Prostate gland (tissue), 2 donors: Measurements from ENCODE around the gene CFAP43. TPM values are rescaled to one million over a fixed set of nuclear protein-coding genes. Genes with fewer than 3 reads are reported as not detected.

Experiments
- DNase-seq: peaks from one replicate; pipeline ENCODE4 v3.0.0-alpha.2; 2019; ENCODE audit warnings: low spot score
- H3K27ac ChIP-seq, 2 donors: fragments of 200-600 bp; sonication (generic); 2 replicates each; pipeline ENCODE4 v1.5.1; 2017 to 2019
- H3K27me3 ChIP-seq: fragments of 200-600 bp; sonication (generic); replicated peaks from 2 replicates; pipeline ENCODE4 v1.5.1; 2019; ENCODE audit not compliant: insufficient read depth
- H3K36me3 ChIP-seq, 2 donors: fragments of 200-600 bp; sonication (generic); 1 replicate in 1 of 2; 2 replicates in 1 of 2; pipeline versions ENCODE4 v1.5.1 to v1.8.1; 2017 to 2019
- H3K4me1 ChIP-seq: fragments of 200-600 bp; sonication (generic); replicated peaks from 2 replicates; pipeline ENCODE4 v1.5.1; 2019
- H3K4me3 ChIP-seq, 2 donors: fragments of 200-600 bp; sonication (generic); 2 replicates each; pipeline ENCODE4 v1.5.1; 2017 to 2019
- H3K9me3 ChIP-seq: fragments of 200-600 bp; sonication (generic); 2 replicates; pipeline ENCODE4 v1.5.1; 2017
- POLR2A ChIP-seq: fragments of 450-650 bp; IDR thresholded peaks from one replicate; pipeline ENCODE4 v1.6.1; 2016; ENCODE audit warnings: antibody characterized with exemption, mild to moderate bottlenecking
- POLR2AphosphoS5 ChIP-seq: sonication (generic); formaldehyde crosslinking; IDR thresholded peaks from one replicate; pipeline ENCODE4 v1.6.1; 2017; ENCODE audit warnings: antibody characterized with exemption
- WGBS: methylation state at CpG from one replicate; pipeline ENCODE4 v1.1.5; 2018; 5-methylcytosine and 5-hydroxymethylcytosine counted together
- intact Hi-C: fragments of 100-400 bp; cut with DNase I; formaldehyde crosslinking; loops from one replicate; pipeline ENCODE4 v1.14.2; 2022
- total RNA-seq, 2 donors: library from RNA; depleted of rRNA; stranded (reverse); fragments of >200 nt; gene quantifications; one replicate each; pipeline ENCODE4 v1.1.0, GENCODE V29; 2016
- TF ChIP-seq, protein P1 (sequence below), 4 experiments: fragments of 200-600 bp in 2 of 4; fragments of 450-650 bp in 2 of 4; sonication (generic) in 2 of 4; IDR thresholded peaks; 1 replicate in 3 of 4; 2 replicates in 1 of 4; pipeline ENCODE4 v1.5.1; 2016 to 2019; ENCODE audit warnings: antibody characterized with exemption in 4 of 4, mild to moderate bottlenecking in 2 of 4, moderate library complexity in 2 of 4

Gene CFAP43
- total RNA-seq, 2 donors from 2014 or later: 2.4 to 6.9 TPM

DNA sequence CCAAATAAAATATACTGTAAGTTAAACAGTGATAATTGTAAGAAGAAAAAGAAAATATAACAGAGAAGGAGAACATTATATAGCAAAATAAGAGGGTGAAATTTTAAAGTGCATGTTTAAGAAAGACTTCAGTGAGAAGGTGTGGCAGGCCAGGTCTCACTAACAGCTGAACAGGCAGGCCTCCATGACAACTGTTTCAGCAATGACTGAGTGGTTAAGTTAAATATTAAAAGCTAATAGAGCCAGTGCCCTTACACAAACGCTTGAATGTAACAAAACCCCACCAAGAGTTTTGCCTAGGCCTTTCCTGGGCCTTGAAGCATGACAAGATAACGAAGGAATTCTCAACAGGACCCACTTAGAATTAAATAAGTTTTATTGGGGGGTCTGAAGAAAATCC, 32.6 kb downstream of the CFAP43 start:
- 68% methylated on average over 2 of the region's 2 CpGs for WGBS
- Histone ChIP-seq H3K27me3 (no peaks in the 10 kb centered on the region), H3K4me1 (no peaks in the 10 kb centered on the region), H3K4me3 (no peak overlapping the region), H3K9me3 (no peaks in the 10 kb centered on the region), H3K36me3 (no peaks in the 10 kb centered on the region), H3K27ac (no peak overlapping the region)
- TF ChIP-seq POLR2A (no peak), POLR2AphosphoS5 (no peak)
- TF ChIP-seq, protein P1, sequence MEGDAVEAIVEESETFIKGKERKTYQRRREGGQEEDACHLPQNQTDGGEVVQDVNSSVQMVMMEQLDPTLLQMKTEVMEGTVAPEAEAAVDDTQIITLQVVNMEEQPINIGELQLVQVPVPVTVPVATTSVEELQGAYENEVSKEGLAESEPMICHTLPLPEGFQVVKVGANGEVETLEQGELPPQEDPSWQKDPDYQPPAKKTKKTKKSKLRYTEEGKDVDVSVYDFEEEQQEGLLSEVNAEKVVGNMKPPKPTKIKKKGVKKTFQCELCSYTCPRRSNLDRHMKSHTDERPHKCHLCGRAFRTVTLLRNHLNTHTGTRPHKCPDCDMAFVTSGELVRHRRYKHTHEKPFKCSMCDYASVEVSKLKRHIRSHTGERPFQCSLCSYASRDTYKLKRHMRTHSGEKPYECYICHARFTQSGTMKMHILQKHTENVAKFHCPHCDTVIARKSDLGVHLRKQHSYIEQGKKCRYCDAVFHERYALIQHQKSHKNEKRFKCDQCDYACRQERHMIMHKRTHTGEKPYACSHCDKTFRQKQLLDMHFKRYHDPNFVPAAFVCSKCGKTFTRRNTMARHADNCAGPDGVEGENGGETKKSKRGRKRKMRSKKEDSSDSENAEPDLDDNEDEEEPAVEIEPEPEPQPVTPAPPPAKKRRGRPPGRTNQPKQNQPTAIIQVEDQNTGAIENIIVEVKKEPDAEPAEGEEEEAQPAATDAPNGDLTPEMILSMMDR (IDR thresholded peaks at IDR 0.05): no peak
- DNase-seq: no peak
- intact Hi-C loops: no loop called here

DNA sequence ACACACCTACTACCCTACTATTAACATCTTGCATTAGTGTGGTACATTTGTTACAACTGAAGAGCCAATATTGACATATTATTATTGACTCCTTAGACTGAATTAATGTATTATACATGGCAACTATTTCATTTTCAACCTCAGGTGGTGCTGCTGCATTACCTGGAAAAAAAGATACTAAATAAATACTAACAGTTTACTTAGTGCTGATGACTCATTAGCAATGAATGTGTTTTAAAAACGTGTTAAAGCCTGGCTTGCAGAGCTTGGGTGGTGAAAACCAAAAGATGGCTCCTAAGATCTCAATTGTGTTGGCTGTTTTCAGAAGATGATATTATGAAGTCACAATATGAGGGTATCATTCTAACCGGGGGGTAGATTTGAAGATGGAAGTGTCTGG, 34.8 kb downstream of the CFAP43 start:
- Histone ChIP-seq H3K4me1 (no peaks in the 10 kb centered on the region), H3K27me3 (no peaks in the 10 kb centered on the region), H3K27ac (no peak overlapping the region), H3K9me3 (no peaks in the 10 kb centered on the region), H3K4me3 (no peak overlapping the region), H3K36me3 (no peaks in the 10 kb centered on the region)
- intact Hi-C loops: no loop called here
- TF ChIP-seq, protein P1 (IDR thresholded peaks at IDR 0.05): peak in 1 of 4 experiments; percentile 44
- TF ChIP-seq POLR2AphosphoS5 (no peak), POLR2A (no peak)
- DNase-seq: no peak
- WGBS: 46% methylated on average over 2 of the region's 2 CpGs

DNA sequence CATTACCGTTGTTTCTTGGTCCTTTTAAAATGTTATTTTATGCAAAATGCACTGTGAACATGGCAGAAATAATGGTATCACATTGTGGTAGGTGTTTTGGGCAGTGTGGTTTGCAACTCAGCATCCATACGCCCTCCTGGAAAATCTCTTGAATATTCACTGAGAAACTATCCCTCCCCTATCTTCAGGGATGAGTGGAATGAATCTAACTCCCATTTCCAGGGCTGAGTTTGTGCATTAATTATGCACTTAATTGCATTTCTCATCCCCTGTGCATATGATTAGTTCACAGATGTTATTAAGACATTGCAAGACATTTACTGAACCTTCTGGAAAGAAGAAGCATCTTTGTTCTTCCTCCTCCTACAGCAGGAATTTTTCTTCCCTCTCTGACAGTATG, 36.5 kb downstream of the CFAP43 start:
- Histone ChIP-seq H3K27ac (no peak overlapping the region), H3K36me3 (no peaks in the 10 kb centered on the region), H3K9me3 (no peaks in the 10 kb centered on the region), H3K4me3 (no peak overlapping the region), H3K27me3 (no peaks in the 10 kb centered on the region), H3K4me1 (no peaks in the 10 kb centered on the region)
- intact Hi-C loops: no loop called here
- 89% methylated on average over 2 of the region's 2 CpGs for WGBS
- TF ChIP-seq POLR2A (no peak), POLR2AphosphoS5 (no peak)
- TF ChIP-seq, protein P1 (IDR thresholded peaks at IDR 0.05): no peak
- no peak for DNase-seq

DNA sequence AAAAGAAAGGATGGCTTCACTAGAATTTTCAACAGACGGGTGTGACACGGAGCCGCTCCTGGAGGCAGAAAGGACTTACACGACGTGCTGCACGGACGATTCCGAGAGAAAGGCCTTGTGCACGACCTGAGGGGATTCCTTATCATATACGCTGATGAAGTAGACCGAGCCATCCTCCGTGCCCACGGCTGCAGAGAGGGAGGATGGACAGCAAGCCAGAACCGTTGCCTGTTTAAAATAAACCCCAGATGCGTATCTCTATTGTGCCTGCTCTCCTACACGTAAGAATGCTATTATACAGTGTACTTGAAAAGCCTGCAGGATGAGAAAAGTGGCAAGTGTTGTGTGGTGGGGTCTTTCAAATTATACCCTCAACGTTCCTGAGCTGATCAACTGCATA, 38.4 kb downstream of the CFAP43 start:
- Histone ChIP-seq H3K27me3 (no peaks in the 10 kb centered on the region), H3K36me3 (no peaks in the 10 kb centered on the region), H3K9me3 (no peaks in the 10 kb centered on the region), H3K27ac (no peak overlapping the region), H3K4me3 (no peak overlapping the region), H3K4me1 (no peaks in the 10 kb centered on the region)
- no peak for DNase-seq
- TF ChIP-seq POLR2AphosphoS5 (no peak), POLR2A (no peak)
- TF ChIP-seq, protein P1 (IDR thresholded peaks at IDR 0.05): no peak
- 66% methylated on average over 17 of the region's 17 CpGs for WGBS
- intact Hi-C loops: no loop called here

DNA sequence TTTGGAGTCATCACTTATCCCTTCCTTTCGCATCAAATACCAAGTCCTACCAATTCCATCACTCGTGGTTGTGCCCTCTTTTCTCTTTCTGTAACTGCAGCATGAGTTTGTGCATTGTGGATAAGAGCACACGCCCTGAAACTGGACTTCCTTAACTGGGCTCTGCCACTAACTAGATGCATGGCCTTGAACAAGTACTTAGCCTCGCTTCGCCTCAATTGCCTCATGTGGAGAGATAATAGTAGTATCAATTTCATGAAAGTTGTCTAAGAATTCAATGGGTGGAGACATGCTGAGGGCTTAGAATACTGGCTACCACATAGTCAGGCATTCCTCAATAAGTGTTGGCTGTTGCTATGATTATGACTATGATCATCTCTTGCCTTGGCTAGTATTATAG, 41.5 kb downstream of the CFAP43 start:
- intact Hi-C loops: no loop called here
- H3K27me3 ChIP-seq: no peaks in the 10 kb centered on the region
- H3K36me3 ChIP-seq: no peaks in the 10 kb centered on the region
- no peaks in the 10 kb centered on the region for H3K4me1 ChIP-seq
- no peak overlapping the region for H3K4me3 ChIP-seq
- DNase-seq: no peak
- no peaks in the 10 kb centered on the region for H3K9me3 ChIP-seq
- TF ChIP-seq POLR2A: no peak
- no peak for TF ChIP-seq POLR2AphosphoS5
- TF ChIP-seq, protein P1 (IDR thresholded peaks at IDR 0.05): no peak
- no peak overlapping the region for H3K27ac ChIP-seq
- 94% methylated on average over 5 of the region's 5 CpGs for WGBS
